ENCODE results near the gene LRP2.
"Not testable (repeated sequence)": the region's sequence is repeated elsewhere in the genome, so short reads cannot be mapped to it uniquely, and the experiment has no call there.

LRP2 gene

DNA sequence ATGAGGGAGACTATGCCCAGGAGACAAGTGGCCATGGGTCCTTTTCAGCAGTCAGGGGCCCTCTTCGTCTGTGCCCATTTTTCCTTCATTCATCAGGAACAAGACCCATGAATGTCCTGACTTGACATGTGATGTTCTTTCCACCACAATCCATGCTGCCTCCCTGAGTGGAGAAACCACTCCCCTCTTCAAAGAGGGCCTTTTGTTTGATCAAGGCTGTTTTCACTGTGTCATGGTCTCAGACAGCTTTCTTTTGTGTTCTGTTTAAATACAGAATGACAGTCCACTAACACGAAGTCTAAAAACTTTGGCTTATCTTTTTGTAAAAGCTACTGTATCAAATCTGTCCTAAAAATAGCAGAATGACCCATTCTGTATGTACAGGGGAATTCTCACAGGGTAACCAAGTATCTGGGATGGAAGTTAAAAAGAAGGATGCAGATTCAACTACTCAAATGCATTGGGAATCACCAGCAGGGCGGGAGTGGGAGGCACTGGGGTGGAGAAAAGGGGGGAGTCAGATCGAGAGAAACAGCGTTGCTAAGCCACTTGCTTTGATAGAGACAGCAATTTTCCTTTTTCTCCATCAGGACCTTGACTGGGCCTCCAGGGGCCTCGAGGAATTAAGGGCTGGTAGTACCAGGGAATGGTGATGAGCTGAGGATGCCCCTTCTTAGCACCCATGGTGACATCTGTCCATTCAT lies 13.9 kb downstream of the LRP2 start:
- DNase-seq (ENCODE audit: low read depth in 3 of 3) = no peak

- DNase-seq (ENCODE audit: low read depth in 3 of 3) = no peak
Measured at GRCh38 chr2:169345486-169346437, 16.6 kb downstream of the LRP2 start.

- DNase-seq (ENCODE audit: low read depth in 3 of 3) = no peak
Measured at GRCh38 chr2:169344736-169345485, 17.4 kb downstream of the LRP2 start.

- DNase-seq (ENCODE audit: low read depth in 3 of 3) = no peak
Measured at GRCh38 chr2:169343202-169343601, 19.1 kb downstream of the LRP2 start.

- no peak for DNase-seq (ENCODE audit: low read depth in 3 of 3)
Measured at GRCh38 chr2:169339657-169340056, 22.7 kb downstream of the LRP2 start.

GRCh38 chr2:169336695-169337094 lies 25.6 kb downstream of the LRP2 start:
- DNase-seq (ENCODE audit: low read depth in 3 of 3) = no peak

DNA sequence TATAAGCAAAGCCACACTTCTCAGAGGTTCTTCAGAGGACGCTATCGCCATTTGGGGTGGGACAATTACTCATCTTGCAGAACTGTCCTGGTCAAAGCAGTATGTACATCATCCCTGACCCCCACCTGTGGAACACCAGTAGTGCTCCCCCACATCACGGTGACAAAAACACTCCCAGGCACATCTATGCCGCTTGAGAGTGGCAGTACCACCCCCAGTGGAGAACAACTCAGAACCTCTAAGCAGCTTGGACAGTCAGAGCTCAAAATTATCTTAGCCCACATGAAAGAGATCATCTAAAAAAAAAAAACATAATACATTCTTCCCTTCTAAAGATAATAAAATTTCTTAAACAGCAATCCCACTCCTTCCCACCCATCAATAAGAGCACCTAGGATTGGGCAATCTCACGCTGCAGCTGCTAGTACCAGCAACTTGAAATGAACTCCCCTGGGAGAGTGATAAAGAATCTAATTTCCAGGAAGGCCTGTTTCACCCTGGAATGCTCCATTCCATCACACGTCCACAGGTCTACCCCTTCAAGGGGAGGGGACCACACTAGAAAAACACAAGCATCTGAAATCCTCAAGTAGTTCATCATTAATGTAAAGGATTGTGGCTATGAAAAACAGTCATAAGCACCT lies 31.7 kb downstream of the LRP2 start:
- no peak for DNase-seq (ENCODE audit: low read depth in 3 of 3)

GRCh38 chr2:169329688-169330554 lies 32.4 kb downstream of the LRP2 start:
- no peak for DNase-seq (ENCODE audit: low read depth in 3 of 3)

DNA sequence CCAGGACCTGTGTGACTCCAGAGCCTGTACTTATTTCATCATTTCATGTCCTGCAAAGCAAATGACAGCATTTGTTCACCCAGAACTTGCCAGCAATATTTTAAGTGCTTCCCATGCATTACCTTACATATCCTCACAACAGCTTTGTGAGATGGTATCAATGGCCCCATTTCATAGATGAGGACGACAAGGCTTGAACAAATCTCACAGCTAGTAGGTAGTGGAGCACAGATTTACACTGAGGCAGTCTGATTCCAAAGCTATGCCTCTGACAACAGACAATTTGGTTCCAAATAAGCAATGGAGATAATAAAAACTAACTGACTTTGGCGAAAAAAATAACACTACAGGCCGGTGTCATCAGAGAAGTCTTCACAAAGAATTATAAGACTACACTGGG lies 33.5 kb downstream of the LRP2 start:
- no peak for DNase-seq (ENCODE audit: low read depth in 3 of 3)

- DNase-seq (ENCODE audit: low read depth in 3 of 3) = not testable (repeated sequence)
Measured at GRCh38 chr2:169327837-169328236, 34.5 kb downstream of the LRP2 start.

- DNase-seq (ENCODE audit: low read depth in 3 of 3) = not testable (repeated sequence)
Measured at GRCh38 chr2:169325886-169326285, 36.4 kb downstream of the LRP2 start.

DNA sequence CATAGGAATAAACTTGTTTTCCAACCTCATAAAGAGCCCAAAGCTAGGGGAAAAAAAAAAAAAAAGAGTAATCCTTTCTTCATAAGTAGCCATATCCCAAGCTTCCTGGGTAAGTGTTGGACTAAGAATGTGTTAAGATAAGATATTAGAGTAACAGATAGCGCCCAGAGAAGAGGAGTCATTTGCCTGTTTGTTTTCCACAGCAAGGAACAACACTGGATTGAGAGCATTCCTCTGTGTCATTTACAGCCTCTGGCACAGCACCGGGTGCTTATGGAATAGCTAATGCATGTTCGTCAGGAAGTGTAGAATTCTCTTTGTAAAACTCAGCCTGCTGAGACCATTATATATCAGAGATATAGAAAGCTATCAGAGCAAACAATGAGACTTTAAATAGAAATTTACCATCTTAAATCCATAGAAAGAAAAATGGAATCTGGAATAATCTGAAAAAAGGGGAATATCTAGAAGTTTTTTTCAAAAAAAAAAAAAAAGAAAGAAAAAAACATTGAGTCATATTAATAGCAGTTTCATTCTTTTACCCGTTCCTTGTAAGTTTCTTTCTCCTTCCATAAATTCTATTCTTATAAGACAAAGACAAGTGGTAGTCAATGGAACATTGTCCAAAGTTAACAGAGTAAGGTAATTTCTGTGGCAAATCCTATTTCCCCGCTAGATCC lies 37.6 kb downstream of the LRP2 start:
- no peak for DNase-seq (ENCODE audit: low read depth in 3 of 3)

GRCh38 chr2:169323841-169324240 lies 38.5 kb downstream of the LRP2 start:
- no peak for DNase-seq (ENCODE audit: low read depth in 3 of 3)

DNA sequence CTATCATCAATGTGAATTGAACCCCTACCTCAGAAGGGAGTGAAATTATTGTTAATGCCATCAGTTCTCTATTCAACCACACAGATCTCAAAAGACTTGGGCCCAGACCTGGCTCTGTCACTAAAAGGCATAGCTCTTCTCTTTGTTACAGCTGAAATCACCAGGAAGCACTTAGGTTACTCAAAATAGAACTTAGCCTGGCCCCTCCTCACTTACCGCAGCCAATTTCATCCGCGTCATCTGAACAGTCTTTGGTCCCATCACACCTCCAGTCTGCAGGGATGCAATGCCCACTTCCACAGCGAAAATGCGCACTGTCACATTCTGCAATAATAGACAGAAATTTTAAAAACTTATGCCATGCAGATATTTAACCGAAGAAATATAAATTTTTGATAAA lies 41.8 kb downstream of the LRP2 start:
- no peak for DNase-seq (ENCODE audit: low read depth in 3 of 3)

DNA sequence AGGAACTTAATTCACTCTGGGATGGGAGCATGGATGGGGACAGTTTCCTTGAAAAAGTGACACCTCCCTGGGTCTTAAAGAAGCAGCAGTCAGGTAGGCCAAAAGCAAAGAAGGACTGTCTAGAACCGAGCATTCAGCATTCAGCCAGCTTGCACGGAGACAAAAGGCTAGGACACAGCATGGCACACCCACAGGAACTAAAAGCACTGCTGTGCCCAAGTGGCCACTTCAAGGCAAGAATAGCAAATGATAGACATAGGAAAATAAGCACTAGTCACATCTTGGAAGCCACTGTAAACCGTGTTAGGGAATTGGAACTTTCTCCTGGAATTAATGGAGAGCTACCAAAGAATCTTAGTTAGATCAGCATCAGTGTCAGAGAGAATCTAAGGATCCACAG lies 47.0 kb downstream of the LRP2 start:
- DNase-seq (ENCODE audit: low read depth in 3 of 3) = no peak

DNA sequence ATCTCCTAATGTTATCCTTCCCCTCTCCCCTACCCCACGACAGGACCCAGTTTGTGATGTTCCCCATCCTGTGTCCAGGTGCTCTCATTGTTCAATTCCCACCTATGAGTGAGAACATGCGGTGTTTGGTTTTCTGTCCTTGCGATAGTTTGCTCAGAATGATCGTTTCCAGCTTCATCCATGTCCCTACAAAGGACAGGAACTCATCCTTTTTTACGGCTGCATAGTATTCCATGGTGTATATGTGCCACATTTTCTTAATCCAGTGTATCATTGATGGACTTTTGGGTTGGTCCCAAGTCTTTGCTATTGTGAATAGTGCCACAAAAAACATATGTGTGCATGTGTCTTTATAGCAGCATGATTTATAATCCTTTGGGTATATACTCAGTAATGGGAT lies 54.0 kb downstream of the LRP2 start:
- not testable (repeated sequence) for DNase-seq (ENCODE audit: low read depth in 3 of 3)

DNA sequence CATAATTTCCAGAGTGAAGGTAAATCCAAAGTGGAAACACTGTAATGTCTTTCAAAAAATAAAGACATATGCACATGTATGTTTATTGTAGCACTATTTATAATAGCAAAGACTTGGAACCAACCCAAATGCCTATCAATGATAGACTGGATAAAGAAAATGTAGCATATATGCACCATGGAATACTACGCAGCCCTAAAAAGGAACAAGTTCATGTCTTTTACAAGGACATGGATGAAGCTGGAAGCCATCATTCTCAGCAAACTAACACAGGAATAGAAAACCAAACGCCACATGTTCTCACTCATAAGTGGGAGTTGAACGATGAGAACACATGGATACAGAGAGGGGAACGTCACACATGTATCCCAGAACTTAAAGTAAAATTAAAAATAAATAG lies 57.6 kb downstream of the LRP2 start:
- not testable (repeated sequence) for DNase-seq (ENCODE audit: low read depth in 3 of 3)

DNA sequence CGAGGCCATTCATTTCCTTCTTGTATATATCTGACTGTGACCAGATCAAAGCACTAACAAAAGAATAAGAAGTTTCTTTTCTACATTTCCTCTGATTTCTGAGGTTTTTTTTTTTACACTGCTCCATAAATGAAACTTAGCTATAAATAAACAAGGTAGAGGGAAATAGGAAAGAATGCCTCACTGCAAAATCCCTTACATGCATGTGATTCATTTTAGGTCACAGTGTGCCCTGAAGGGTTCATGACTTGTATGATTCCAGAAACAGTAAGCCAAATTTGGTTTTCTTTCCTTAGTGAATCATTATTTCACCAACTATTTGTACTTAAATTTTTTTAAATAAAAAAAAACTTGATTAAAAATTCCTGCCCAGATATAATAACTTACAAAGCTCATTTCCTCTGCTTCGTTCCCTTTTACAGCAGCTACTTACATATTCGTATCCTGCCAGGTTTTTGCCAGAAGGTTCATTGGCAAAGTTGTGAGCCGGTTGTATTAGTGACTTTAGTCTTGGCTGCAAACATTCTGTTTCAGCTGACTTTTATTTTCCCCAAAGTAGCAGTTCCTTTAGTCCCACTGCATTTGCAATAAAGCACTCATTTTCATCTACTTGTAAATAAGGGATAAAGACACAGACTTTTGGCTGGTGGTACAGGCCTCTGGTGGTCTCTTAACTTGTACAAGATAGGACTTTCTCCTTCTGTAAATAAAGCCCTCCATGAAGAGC lies 58.6 kb downstream of the LRP2 start:
- DNase-seq (ENCODE audit: low read depth in 3 of 3) = no peak

GRCh38 chr2:169302364-169302763 lies 60.0 kb downstream of the LRP2 start:
- DNase-seq (ENCODE audit: low read depth in 3 of 3) = no peak
